ENCODE data around the gene PRAMEF8.
"Not testable (repeated sequence)": the region's sequence is repeated elsewhere in the genome, so short reads cannot be mapped to it uniquely, and the experiment has no call there.

The PRAMEF8 gene

GRCh38 chr1:13285037-13285436 lies at the start of gene PRAMEF8:
PRAMEF8 (minus strand) TSS chr1:13285137; CDS start chr1:13284091, 1,046 bp downstream.
- DNase-seq: not testable (repeated sequence)

GRCh38 chr1:13315281-13315680 lies 30.3 kb upstream of the PRAMEF8 start, which contains the start of gene PRAMEF15:
PRAMEF15 (plus strand) TSS chr1:13315581; CDS start chr1:13318408, 2,827 bp downstream.
- DNase-seq: not testable (repeated sequence)

GRCh38 chr1:13303239-13303638 lies 18.3 kb upstream of the PRAMEF8 start, which contains the start of gene PRAMEF33:
PRAMEF33 (plus strand) TSS chr1:13303539; CDS start chr1:13305955, 2,416 bp downstream.
- DNase-seq: not testable (repeated sequence)

GRCh38 chr1:13302197-13302596 lies 17.3 kb upstream of the PRAMEF8 start:
- not testable (repeated sequence) for DNase-seq

GRCh38 chr1:13298699-13299098 lies 13.8 kb upstream of the PRAMEF8 start:
- DNase-seq: not testable (repeated sequence)

GRCh38 chr1:13297216-13297931 lies 12.4 kb upstream of the PRAMEF8 start:
- not testable (repeated sequence) for DNase-seq

- DNase-seq: not testable (repeated sequence)
These were observed 4.1 kb upstream of the PRAMEF8 start for GRCh38 chr1:13289030-13289429.

GRCh38 chr1:13279617-13280016 lies 5.3 kb downstream of the PRAMEF8 start:
- DNase-seq: not testable (repeated sequence)

GRCh38 chr1:13277016-13277415 lies 7.9 kb downstream of the PRAMEF8 start:
- not testable (repeated sequence) for DNase-seq

- DNase-seq: not testable (repeated sequence)
These were observed 19.8 kb downstream of the PRAMEF8 start for GRCh38 chr1:13265124-13265523.

- DNase-seq: not testable (repeated sequence)
These were observed 31.0 kb downstream of the PRAMEF8 start, which contains the start of gene PRAMEF5 for GRCh38 chr1:13253898-13254297. PRAMEF5 (plus strand) TSS chr1:13254198; CDS start chr1:13259269, 5,071 bp downstream.

- not testable (repeated sequence) for DNase-seq
These were observed 37.8 kb downstream of the PRAMEF8 start for GRCh38 chr1:13247122-13247521.

GRCh38 chr1:13246554-13246871 lies 38.4 kb downstream of the PRAMEF8 start:
- not testable (repeated sequence) for DNase-seq

- not testable (repeated sequence) for DNase-seq
These were observed 38.9 kb downstream of the PRAMEF8 start for GRCh38 chr1:13245841-13246553.

GRCh38 chr1:13243536-13244263 lies 41.2 kb downstream of the PRAMEF8 start:
- not testable (repeated sequence) for DNase-seq

- DNase-seq: not testable (repeated sequence)
These were observed 45.3 kb downstream of the PRAMEF8 start for GRCh38 chr1:13239633-13240032.

GRCh38 chr1:13237572-13237971 lies 47.4 kb downstream of the PRAMEF8 start:
- DNase-seq: not testable (repeated sequence)

GRCh38 chr1:13234057-13234456 lies 50.9 kb downstream of the PRAMEF8 start:
- not testable (repeated sequence) for DNase-seq

GRCh38 chr1:13232056-13232455 lies 52.9 kb downstream of the PRAMEF8 start:
- not testable (repeated sequence) for DNase-seq

All from COR-L47 (cell line).